IMR-90 (cell line): ENCODE results near the gene ATP2A3. TPM values are rescaled to one million over a fixed set of nuclear protein-coding genes. Genes with fewer than 3 reads are reported as not detected.

Source experiments
- ATAC-seq: fragments of 200-7000 bp; cut with Tn5 transposase; 2 replicates; pipeline ENCODE4 v1.9.1; 2020; ENCODE audit warnings: low read depth, mild to moderate bottlenecking, moderate library complexity
- BruUV-seq: library from RNA; stranded (reverse); fragments of 400-500 nt; replicated peaks from 2 replicates; lab custom pipeline; 2021; lab: Mats Ljungman, UMichigan
- CTCF ChIA-PET: fragments of 300-600 bp; formaldehyde crosslinking; extraction: SDS; loops from one replicate; lab custom pipeline; 2021; ENCODE audit warnings: antibody characterized with exemption; lab: Yijun Ruan, JAX
- POLR2A ChIA-PET: fragments of 300-600 bp; sonication (Branson Sonifier 250); formaldehyde crosslinking; loops from one replicate; lab custom pipeline; 2022; ENCODE audit warnings: antibody characterized with exemption; ENCODE audit not compliant: unreplicated experiment; lab: Charles Lee
- DNase-seq: peaks from one replicate; pipeline ENCODE4 v3.0.0; 2013
- H2AFZ ChIP-seq: replicated peaks from 2 replicates; pipeline ENCODE3; 2013; ENCODE audit warnings: low read length, mild to moderate bottlenecking; ENCODE audit not compliant: poor library complexity
- H2AK5ac ChIP-seq: 2 replicates; pipeline ENCODE4 v1.6.1; 2013; ENCODE audit warnings: low read depth, low read length, inconsistent platforms
- H2AK9ac ChIP-seq: replicated peaks from 2 replicates; pipeline ENCODE3; 2013; ENCODE audit warnings: mild to moderate bottlenecking, low read depth, low read length, moderate library complexity; ENCODE audit not compliant: poor library complexity
- H2BK120ac ChIP-seq: 2 replicates; pipeline ENCODE4 v1.6.1; 2013; ENCODE audit warnings: low read depth, low read length, inconsistent platforms
- H2BK15ac ChIP-seq: 3 replicates; pipeline ENCODE4 v1.6.1; 2013; ENCODE audit warnings: low read depth, low read length, inconsistent platforms
- H2BK20ac ChIP-seq: 2 replicates; pipeline ENCODE4 v1.6.1; 2013; ENCODE audit warnings: low read depth, mild to moderate bottlenecking, inconsistent platforms, low read length, moderate library complexity
- H2BK5ac ChIP-seq: 2 replicates; pipeline ENCODE4 v1.6.1; 2013; ENCODE audit warnings: mild to moderate bottlenecking, low read depth, low read length, inconsistent platforms; ENCODE audit not compliant: poor library complexity, severe bottlenecking
- H3K14ac ChIP-seq: replicated peaks from 2 replicates; pipeline ENCODE4 v1.6.1; 2013; ENCODE audit warnings: low read depth, low read length, inconsistent platforms
- H3K18ac ChIP-seq: 2 replicates; pipeline ENCODE4 v1.6.1; 2013; ENCODE audit warnings: low read depth, low read length, control low read depth
- H3K23ac ChIP-seq: 2 replicates; pipeline ENCODE4 v1.6.1; 2013; ENCODE audit warnings: low read depth, low read length, inconsistent platforms
- H3K27ac ChIP-seq: 2 replicates; pipeline ENCODE4 v1.5.1; 2013; ENCODE audit warnings: mild to moderate bottlenecking, control low read depth, low read length; ENCODE audit not compliant: insufficient read depth
- H3K27me3 ChIP-seq: 2 replicates; pipeline ENCODE4 v1.6.1; 2013; ENCODE audit warnings: low read length; ENCODE audit not compliant: control insufficient read depth, insufficient read depth
- H3K36me3 ChIP-seq: 2 replicates; pipeline ENCODE4 v1.6.1; 2013; ENCODE audit warnings: low read length, mixed read lengths; ENCODE audit not compliant: control insufficient read depth, insufficient read depth
- H3K4ac ChIP-seq: 2 replicates; pipeline ENCODE4 v1.6.1; 2013; ENCODE audit warnings: low read depth, low read length, inconsistent platforms
- H3K4me1 ChIP-seq: 2 replicates; pipeline ENCODE4 v1.6.1; 2013; ENCODE audit warnings: low read length, mixed read lengths; ENCODE audit not compliant: control insufficient read depth, insufficient read depth
- H3K4me2 ChIP-seq: 2 replicates; pipeline ENCODE4 v1.6.1; 2013; ENCODE audit warnings: low read depth, mild to moderate bottlenecking, control low read depth, low read length, moderate library complexity
- H3K4me3 ChIP-seq: 2 replicates; pipeline ENCODE4 v1.5.1; 2013; ENCODE audit warnings: low read depth, mild to moderate bottlenecking, control low read depth, low read length, moderate library complexity; ENCODE audit not compliant: insufficient read depth
- H3K56ac ChIP-seq: 2 replicates; pipeline ENCODE4 v1.6.1; 2013; ENCODE audit warnings: low read length, inconsistent platforms; ENCODE audit not compliant: insufficient read depth; ENCODE audit errors: extremely low read depth
- H3K79me1 ChIP-seq, 2 experiments: 2 replicates each; pipeline ENCODE4 v1.6.1; 2013; ENCODE audit warnings: low read length in 2 of 2, inconsistent platforms in 1 of 2, low read depth in 1 of 2
- H3K9ac ChIP-seq: 2 replicates; pipeline ENCODE4 v1.6.1; 2013; ENCODE audit warnings: low read depth, low read length, control low read depth
- H3K9me1 ChIP-seq: 2 replicates; pipeline ENCODE4 v1.6.1; 2013; ENCODE audit warnings: low read length, inconsistent platforms; ENCODE audit not compliant: insufficient read depth
- H3K9me3 ChIP-seq: 2 replicates; pipeline ENCODE4 v1.6.1; 2013; ENCODE audit warnings: low read length; ENCODE audit not compliant: control insufficient read depth, insufficient read depth
- H4K20me1 ChIP-seq: 2 replicates; pipeline ENCODE4 v1.6.1; 2013; ENCODE audit warnings: low read length, inconsistent platforms; ENCODE audit not compliant: insufficient read depth
- H4K5ac ChIP-seq: 2 replicates; pipeline ENCODE4 v1.6.1; 2013; ENCODE audit warnings: mild to moderate bottlenecking, low read depth, low read length, control low read depth
- H4K8ac ChIP-seq, 2 experiments: 2 replicates each; pipeline ENCODE4 v1.6.1; 2013; ENCODE audit warnings: low read depth in 2 of 2, low read length in 2 of 2, control low read depth in 1 of 2, inconsistent platforms in 1 of 2
- H4K91ac ChIP-seq: 2 replicates; pipeline ENCODE4 v1.6.1; 2013; ENCODE audit warnings: low read depth, low read length, inconsistent platforms; ENCODE audit not compliant: insufficient read depth
- BHLHE40 ChIP-seq: fragments of 150-350 bp; IDR thresholded peaks from 2 replicates; pipeline ENCODE4 v1.6.1; 2016; ENCODE audit warnings: mild to moderate bottlenecking, low read depth, low read length
- CEBPB ChIP-seq: IDR thresholded peaks from 2 replicates; pipeline ENCODE4 v1.6.1; 2012; ENCODE audit warnings: low read depth, low read length, improper control_type of control experiment
- CHD1 ChIP-seq: IDR thresholded peaks from 2 replicates; pipeline ENCODE4 v1.6.1; 2012; ENCODE audit warnings: low read depth, low read length, improper control_type of control experiment
- FOS ChIP-seq: fragments of 150-350 bp; IDR thresholded peaks from 2 replicates; pipeline ENCODE4 v1.6.1; 2016; ENCODE audit warnings: low read depth, low read length
- MAFK ChIP-seq: IDR thresholded peaks from 2 replicates; pipeline ENCODE4 v1.6.1; 2012; ENCODE audit warnings: low read depth, low read length, improper control_type of control experiment
- MAZ ChIP-seq: IDR thresholded peaks from 2 replicates; pipeline ENCODE4 v1.6.1; 2012; ENCODE audit warnings: low read depth, mild to moderate bottlenecking, low read length, improper control_type of control experiment, moderate library complexity, borderline replicate concordance
- MXI1 ChIP-seq: IDR thresholded peaks from 2 replicates; pipeline ENCODE4 v1.6.1; 2012; ENCODE audit warnings: low read depth, mild to moderate bottlenecking, low read length, moderate library complexity, borderline replicate concordance
- NFE2L2 ChIP-seq: fragments of 150-350 bp; IDR thresholded peaks from 2 replicates; pipeline ENCODE4 v1.6.1; 2016; ENCODE audit warnings: low read depth, mild to moderate bottlenecking, low read length
- POLR2A ChIP-seq: IDR thresholded peaks from 2 replicates; pipeline ENCODE4 v1.6.1; 2012; ENCODE audit warnings: mild to moderate bottlenecking, low read depth, low read length
- RAD21 ChIP-seq: IDR thresholded peaks from 2 replicates; pipeline ENCODE4 v1.6.1; 2012; ENCODE audit warnings: low read length, improper control_type of control experiment
- RCOR1 ChIP-seq: IDR thresholded peaks from 2 replicates; pipeline ENCODE4 v1.6.1; 2012; ENCODE audit warnings: mild to moderate bottlenecking, low read length, improper control_type of control experiment; ENCODE audit not compliant: insufficient replicate concordance
- RFX5 ChIP-seq: IDR thresholded peaks from 2 replicates; pipeline ENCODE4 v1.8.0; 2012; ENCODE audit warnings: low read depth, mild to moderate bottlenecking, low read length, moderate library complexity
- SMC3 ChIP-seq: fragments of 150-350 bp; IDR thresholded peaks from 2 replicates; pipeline ENCODE4 v1.6.1; 2016; ENCODE audit warnings: low read depth, mild to moderate bottlenecking, antibody characterized with exemption, low read length, moderate library complexity
- WGBS, 2 experiments: methylation state at CpG; one replicate each; pipeline versions ENCODE4 v1.1.5 to v1.1.7; 2013; ENCODE audit warnings: missing lambda C conversion rate in 2 of 2; ENCODE audit not compliant: insufficient read length in 1 of 2; ENCODE audit errors: extremely low coverage in 2 of 2; 5-methylcytosine and 5-hydroxymethylcytosine counted together
- dilution Hi-C: fragments of 300-500 bp; cut with HindIII; formaldehyde crosslinking; loops from one replicate; pipeline ENCODE4 v1.14.3; 2018; ENCODE audit warnings: low sequenced_read_pairs; ENCODE audit not compliant: unreplicated experiment
- in situ Hi-C: fragments of 300-500 bp; cut with MboI; formaldehyde crosslinking; loops from 3 replicates; pipeline ENCODE4 v1.14.3; 2019; ENCODE audit warnings: low sequenced_read_pairs, inconsistent platforms, mixed read lengths
- intact Hi-C: fragments of 100-400 bp; cut with micrococcal nuclease; formaldehyde crosslinking; loops from 2 replicates; pipeline ENCODE4 v1.10.0; 2022
- polyA plus RNA-seq, 3 experiments: library from polyadenylated mRNA; depleted of rRNA; stranded (reverse); fragments of >200 nt; gene quantifications; 2 replicates each; pipeline ENCODE4 v1.2.3, GENCODE V29; 2012; ENCODE audit warnings: low replicate concordance in 1 of 3
- total RNA-seq: library from RNA; depleted of rRNA; stranded (reverse); fragments of >200 nt; gene quantifications from 2 replicates; pipeline ENCODE4 v1.2.3, GENCODE V29; 2012
- TF ChIP-seq, protein P1 (sequence below): fragments of 150-350 bp; IDR thresholded peaks from 2 replicates; pipeline ENCODE4 v1.6.1; 2017; ENCODE audit warnings: mild to moderate bottlenecking, antibody characterized with exemption, low read length, low read depth
- TF ChIP-seq, protein P2 (sequence below): conservative IDR thresholded peaks from 2 replicates; pipeline ENCODE4 v1.5.1; 2012; ENCODE audit warnings: mild to moderate bottlenecking, low read depth, low read length, improper control_type of control experiment
- TF ChIP-seq, protein P3 (sequence below): fragments of 150-350 bp; IDR thresholded peaks from 2 replicates; pipeline ENCODE4 v1.6.1; 2016; ENCODE audit warnings: low read depth, mild to moderate bottlenecking, low read length, moderate library complexity, borderline replicate concordance

ATP2A3 gene
- total and polyA plus RNA-seq, 2 of the 4 experiments (the other 2 are of a cell fraction), result 0.18 to 0.63 TPM

DNA sequence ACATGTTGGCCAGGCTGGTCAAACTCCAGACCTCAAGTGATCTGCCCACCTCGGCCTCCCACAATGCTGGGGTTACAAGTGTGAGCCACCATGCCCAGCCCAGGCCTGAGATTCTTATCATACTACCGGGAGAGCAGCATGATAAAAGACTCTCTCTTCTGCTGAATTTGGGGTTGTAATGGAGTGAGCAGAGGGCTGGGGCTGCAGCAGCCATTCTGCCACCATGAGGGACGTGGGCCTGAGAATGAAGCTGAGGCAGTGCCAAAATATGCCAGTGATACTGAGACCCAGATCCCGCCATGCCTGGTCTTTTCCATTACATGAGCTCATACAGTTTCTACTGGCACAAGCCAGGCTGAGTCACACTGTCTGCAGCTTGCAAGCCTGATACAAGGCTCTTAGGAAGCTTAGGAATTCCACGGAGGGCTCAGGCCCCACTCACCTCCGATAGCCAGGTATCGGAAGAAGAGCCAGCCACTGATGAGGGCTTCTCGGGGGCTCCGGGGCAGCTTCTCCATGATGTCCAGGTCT lies 28.3 kb downstream of the ATP2A3 start:
- ATAC-seq (peak; percentile 69; the same call in 1 of the 2 replicates), DNase-seq (peak; percentile 76)
- 86% methylated on average over 7 of the region's 9 CpGs; no CpG with 5 or more reads in 1 of the 2 experiments for WGBS, 2 experiments
- Histone ChIP-seq H3K23ac (peak overlapping the region; percentile 78; the same call in 1 of the 2 replicates), H3K4me1 (0 out of 2 replicates have a peak, but pooled peaks cover 1% of the 10 kb centered on the region), H3K9ac (no peak overlapping the region), H3K27ac (no peak overlapping the region), H3K4ac (no peak overlapping the region), H3K9me1 (no peaks in the 10 kb centered on the region), H3K4me2 (no peak overlapping the region), H3K56ac (no peak overlapping the region), H4K91ac (no peak overlapping the region), H2AK5ac (no peak overlapping the region), H3K79me1 (no peaks in the 10 kb centered on the region), H4K20me1 (no peaks in the 10 kb centered on the region), H2BK120ac (no peak overlapping the region), H3K14ac (no peak overlapping the region), H3K18ac (no peak overlapping the region), H3K4me3 (no peak overlapping the region), H4K8ac (no peak overlapping the region), H2BK20ac (no peak overlapping the region), H2BK5ac (no peak overlapping the region), H3K27me3 (no peaks in the 10 kb centered on the region), H2AFZ (peak overlapping the region; percentile 56), H3K9me3 (no peaks in the 10 kb centered on the region), H4K5ac (no peak overlapping the region), H2BK15ac (no peak overlapping the region), H3K36me3 (no peaks in the 10 kb centered on the region), H2AK9ac (peak overlapping the region; percentile 17)
- TF ChIP-seq MXI1, result no peak
- no peak for TF ChIP-seq RCOR1
- TF ChIP-seq RAD21, result no peak
- TF ChIP-seq CHD1, result no peak
- no peak for TF ChIP-seq MAFK
- TF ChIP-seq BHLHE40, result no peak
- TF ChIP-seq RFX5, result no peak
- no peak for TF ChIP-seq MAZ
- TF ChIP-seq, protein P1, sequence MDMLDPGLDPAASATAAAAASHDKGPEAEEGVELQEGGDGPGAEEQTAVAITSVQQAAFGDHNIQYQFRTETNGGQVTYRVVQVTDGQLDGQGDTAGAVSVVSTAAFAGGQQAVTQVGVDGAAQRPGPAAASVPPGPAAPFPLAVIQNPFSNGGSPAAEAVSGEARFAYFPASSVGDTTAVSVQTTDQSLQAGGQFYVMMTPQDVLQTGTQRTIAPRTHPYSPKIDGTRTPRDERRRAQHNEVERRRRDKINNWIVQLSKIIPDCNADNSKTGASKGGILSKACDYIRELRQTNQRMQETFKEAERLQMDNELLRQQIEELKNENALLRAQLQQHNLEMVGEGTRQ, result no peak
- TF ChIP-seq SMC3, result no peak
- no peak for TF ChIP-seq CEBPB
- no peak for TF ChIP-seq POLR2A
- TF ChIP-seq, protein P2, sequence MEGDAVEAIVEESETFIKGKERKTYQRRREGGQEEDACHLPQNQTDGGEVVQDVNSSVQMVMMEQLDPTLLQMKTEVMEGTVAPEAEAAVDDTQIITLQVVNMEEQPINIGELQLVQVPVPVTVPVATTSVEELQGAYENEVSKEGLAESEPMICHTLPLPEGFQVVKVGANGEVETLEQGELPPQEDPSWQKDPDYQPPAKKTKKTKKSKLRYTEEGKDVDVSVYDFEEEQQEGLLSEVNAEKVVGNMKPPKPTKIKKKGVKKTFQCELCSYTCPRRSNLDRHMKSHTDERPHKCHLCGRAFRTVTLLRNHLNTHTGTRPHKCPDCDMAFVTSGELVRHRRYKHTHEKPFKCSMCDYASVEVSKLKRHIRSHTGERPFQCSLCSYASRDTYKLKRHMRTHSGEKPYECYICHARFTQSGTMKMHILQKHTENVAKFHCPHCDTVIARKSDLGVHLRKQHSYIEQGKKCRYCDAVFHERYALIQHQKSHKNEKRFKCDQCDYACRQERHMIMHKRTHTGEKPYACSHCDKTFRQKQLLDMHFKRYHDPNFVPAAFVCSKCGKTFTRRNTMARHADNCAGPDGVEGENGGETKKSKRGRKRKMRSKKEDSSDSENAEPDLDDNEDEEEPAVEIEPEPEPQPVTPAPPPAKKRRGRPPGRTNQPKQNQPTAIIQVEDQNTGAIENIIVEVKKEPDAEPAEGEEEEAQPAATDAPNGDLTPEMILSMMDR, result no peak
- no peak for TF ChIP-seq NFE2L2
- TF ChIP-seq, protein P3, sequence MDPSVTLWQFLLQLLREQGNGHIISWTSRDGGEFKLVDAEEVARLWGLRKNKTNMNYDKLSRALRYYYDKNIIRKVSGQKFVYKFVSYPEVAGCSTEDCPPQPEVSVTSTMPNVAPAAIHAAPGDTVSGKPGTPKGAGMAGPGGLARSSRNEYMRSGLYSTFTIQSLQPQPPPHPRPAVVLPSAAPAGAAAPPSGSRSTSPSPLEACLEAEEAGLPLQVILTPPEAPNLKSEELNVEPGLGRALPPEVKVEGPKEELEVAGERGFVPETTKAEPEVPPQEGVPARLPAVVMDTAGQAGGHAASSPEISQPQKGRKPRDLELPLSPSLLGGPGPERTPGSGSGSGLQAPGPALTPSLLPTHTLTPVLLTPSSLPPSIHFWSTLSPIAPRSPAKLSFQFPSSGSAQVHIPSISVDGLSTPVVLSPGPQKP, result no peak
- TF ChIP-seq FOS, result no peak
- intact Hi-C loops (loop anchor here (1.0 to 5.0 kb wide), 3 partner anchors 72 to 139 kb away; no protein-coding TSS in a partner anchor), in situ Hi-C loops (no loop called here), dilution Hi-C loops (no loop called here)
- no TSS peak for BruUV-seq
- CTCF ChIA-PET, result interaction anchor here (0.6 to 2.9 kb wide), 4 partner anchors 22 to 1252 kb away, joined by 3 to 11 read pairs (median 6); no protein-coding TSS in a partner anchor
- POLR2A ChIA-PET, result no interaction called here
